Activated CD4-positive, alpha-beta T cell treated with anti-CD3 and anti-CD28 coated beads, Interleukin-2, Interleukin-6, amounts not matched to agents 100 ng/mL and 50 ng/mL, durations not matched to agents 16 hours and 8 hours (primary cell): ENCODE data around the gene CHMP4B.
"Not testable (repeated sequence)": the region's sequence is repeated elsewhere in the genome, so short reads cannot be mapped to it uniquely, and the experiment has no call there.

Experiments used
- DNase-seq: peaks from one replicate; pipeline ENCODE4 v3.0.0-alpha.2; 2020

CHMP4B gene

GRCh38 chr20:33790566-33790965 is 20.6 kb upstream of the CHMP4B start:
- DNase-seq = no peak

GRCh38 chr20:33791021-33791420 is 20.1 kb upstream of the CHMP4B start:
- no peak for DNase-seq

- DNase-seq = no peak
Observed at GRCh38 chr20:33791540-33791939, 19.6 kb upstream of the CHMP4B start.

GRCh38 chr20:33791959-33792597 is 19.1 kb upstream of the CHMP4B start:
- peak; percentile 56 for DNase-seq

GRCh38 chr20:33792598-33792989 is 18.6 kb upstream of the CHMP4B start:
- not testable (repeated sequence) for DNase-seq

GRCh38 chr20:33793011-33793931 is 17.9 kb upstream of the CHMP4B start:
- DNase-seq = no peak

- no peak for DNase-seq
Observed at GRCh38 chr20:33796263-33796906, 14.8 kb upstream of the CHMP4B start.

GRCh38 chr20:33796907-33797544 is 14.1 kb upstream of the CHMP4B start:
- DNase-seq = no peak

GRCh38 chr20:33798444-33798843 is 12.7 kb upstream of the CHMP4B start:
- DNase-seq = no peak

- DNase-seq = no peak
Observed at GRCh38 chr20:33803921-33804337, 7.2 kb upstream of the CHMP4B start.

GRCh38 chr20:33808388-33808787 is 2.8 kb upstream of the CHMP4B start:
- DNase-seq = no peak

GRCh38 chr20:33810259-33810658 is 889 bp upstream of the CHMP4B start:
- DNase-seq = no peak

- DNase-seq = peak; percentile 13
Observed at GRCh38 chr20:33811776-33812151, 616 bp downstream of the CHMP4B start.

GRCh38 chr20:33812152-33812849 is 1.2 kb downstream of the CHMP4B start:
- DNase-seq = peak; percentile 51

- no peak for DNase-seq
Observed at GRCh38 chr20:33812908-33813462, 1.8 kb downstream of the CHMP4B start.

GRCh38 chr20:33814238-33814712 is 3.1 kb downstream of the CHMP4B start:
- DNase-seq = peak; percentile 28

GRCh38 chr20:33815671-33816070 is 4.5 kb downstream of the CHMP4B start:
- DNase-seq = no peak

GRCh38 chr20:33816191-33816590 is 5.0 kb downstream of the CHMP4B start:
- no peak for DNase-seq

GRCh38 chr20:33817411-33817810 is 6.3 kb downstream of the CHMP4B start:
- DNase-seq = no peak

GRCh38 chr20:33819456-33819855 is 8.3 kb downstream of the CHMP4B start:
- no peak for DNase-seq

- no peak for DNase-seq
Observed at GRCh38 chr20:33820362-33820761, 9.2 kb downstream of the CHMP4B start.

- no peak for DNase-seq
Observed at GRCh38 chr20:33821270-33821836, 10.2 kb downstream of the CHMP4B start.
